ENCODE results near the gene TESMIN.

GRCh38 chr11:68735646-68736045 lies 15.7 kb downstream of the TESMIN start:
- TF ChIP-seq POLR2A (IDR thresholded peaks at IDR 0.05; ENCODE audit: low read depth, low read length) (no peak), TAF1 (IDR thresholded peaks at IDR 0.05; ENCODE audit: low read depth, low read length) (no peak), POLR2AphosphoS5 (IDR thresholded peaks at IDR 0.05; ENCODE audit: low read depth, low read length) (no peak), PAX5 (IDR thresholded peaks at IDR 0.05; ENCODE audit: insufficient read depth, low read length, severe bottlenecking) (no peak)
